GM12891 (cell line): ENCODE measurements around the gene SERTM1.

ENCODE experiments used
- PAX5 ChIP-seq: IDR thresholded peaks from 2 replicates; pipeline ENCODE4 v1.6.1; 2011; ENCODE audit warnings: low read length, moderate library complexity, mild to moderate bottlenecking; ENCODE audit not compliant: insufficient read depth, severe bottlenecking
- POLR2A ChIP-seq: IDR thresholded peaks from 2 replicates; pipeline ENCODE4 v1.6.1; 2011; ENCODE audit warnings: low read depth, low read length, control low read depth
- POLR2AphosphoS5 ChIP-seq: IDR thresholded peaks from 2 replicates; pipeline ENCODE4 v1.6.1; 2011; ENCODE audit warnings: low read depth, low read length, control low read depth
- POU2F2 ChIP-seq: IDR thresholded peaks from 2 replicates; pipeline ENCODE4 v1.6.1; 2011; ENCODE audit warnings: low read depth, mild to moderate bottlenecking, control low read depth, low read length, moderate library complexity
- SPI1 ChIP-seq: IDR thresholded peaks from 2 replicates; pipeline ENCODE4 v1.6.1; 2011; ENCODE audit warnings: low read depth, low read length, control low read depth
- TAF1 ChIP-seq: IDR thresholded peaks from 2 replicates; pipeline ENCODE4 v1.6.1; 2011; ENCODE audit warnings: low read depth, low read length, control low read depth

- TF ChIP-seq TAF1 = no peak
- TF ChIP-seq POLR2AphosphoS5 = no peak
- TF ChIP-seq POLR2A = no peak
- TF ChIP-seq SPI1 = no peak
- TF ChIP-seq POU2F2 = no peak
- TF ChIP-seq PAX5 = no peak
Measured at GRCh38 chr13:36712290-36712689, 38.5 kb downstream of the SERTM1 start.
